ENCODE measurements around the gene POFUT1.

Gene POFUT1

DNA sequence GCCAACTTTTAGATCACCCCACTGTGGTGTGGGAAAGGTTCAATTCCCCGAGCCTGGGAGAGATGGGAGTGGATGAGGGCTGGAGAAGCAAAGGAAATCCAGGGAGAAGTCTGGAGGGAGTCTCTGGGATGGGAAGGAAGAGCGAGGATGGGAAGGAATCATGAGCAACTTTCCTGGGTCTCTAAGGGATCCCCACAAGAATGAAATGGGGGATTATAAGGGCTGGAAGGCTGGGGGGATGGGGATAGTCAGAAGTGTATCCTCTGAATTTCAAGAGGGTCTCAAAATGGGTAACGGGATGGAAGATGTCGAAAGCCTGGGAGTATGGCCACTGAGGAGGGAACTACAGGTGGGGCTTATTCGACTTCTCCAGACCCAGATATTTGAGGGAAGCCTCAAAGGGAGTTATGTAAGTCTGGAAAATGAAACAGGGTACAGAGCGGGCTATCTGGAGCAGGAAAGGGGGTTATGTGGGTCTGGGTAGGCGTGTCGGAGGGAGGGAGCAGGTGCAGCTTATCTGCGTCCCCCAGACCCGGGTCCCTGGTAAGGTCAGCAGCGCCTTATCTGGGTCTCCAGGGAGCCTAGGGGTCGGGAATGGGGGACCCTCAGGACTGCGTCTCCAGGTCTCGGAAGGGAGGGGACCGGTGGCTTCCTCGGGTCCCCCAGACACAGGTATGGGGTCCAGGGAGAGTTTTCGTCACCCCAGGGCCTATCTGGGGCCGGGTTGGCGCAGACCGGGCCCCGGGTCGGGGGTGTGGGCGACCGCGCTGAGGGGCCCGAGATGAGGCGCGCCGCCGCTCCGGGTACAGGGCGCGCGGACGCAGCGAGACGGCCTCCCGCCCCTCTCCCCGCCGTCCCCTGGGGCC lies 687 bp upstream of the POFUT1 start:
- peak in 1 of 51 donors; percentile 34 for DNase-seq

- DNase-seq, result no peak
Measured at GRCh38 chr20:32208499-32209154, 947 bp downstream of the POFUT1 start.

GRCh38 chr20:32209850-32210605 lies 2.3 kb downstream of the POFUT1 start:
- no peak for DNase-seq

GRCh38 chr20:32213870-32214269 lies 6.2 kb downstream of the POFUT1 start:
- DNase-seq, result no peak

DNA sequence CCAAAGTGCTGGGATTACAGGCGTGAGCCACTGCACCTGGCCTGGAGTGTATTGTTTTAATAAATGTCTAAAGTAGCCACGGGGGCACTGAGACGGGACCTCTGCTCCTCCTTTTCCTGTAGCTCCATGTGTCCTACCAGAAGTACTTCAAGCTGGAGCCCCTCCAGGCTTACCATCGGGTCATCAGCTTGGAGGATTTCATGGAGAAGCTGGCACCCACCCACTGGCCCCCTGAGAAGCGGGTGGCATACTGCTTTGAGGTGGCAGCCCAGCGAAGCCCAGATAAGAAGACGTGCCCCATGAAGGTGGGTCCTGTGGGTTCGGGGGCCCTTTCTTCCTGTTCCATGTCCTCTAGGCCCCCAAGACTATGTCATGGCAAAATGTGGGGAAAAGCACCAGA lies 7.5 kb downstream of the POFUT1 start:
- no peak for DNase-seq

DNA sequence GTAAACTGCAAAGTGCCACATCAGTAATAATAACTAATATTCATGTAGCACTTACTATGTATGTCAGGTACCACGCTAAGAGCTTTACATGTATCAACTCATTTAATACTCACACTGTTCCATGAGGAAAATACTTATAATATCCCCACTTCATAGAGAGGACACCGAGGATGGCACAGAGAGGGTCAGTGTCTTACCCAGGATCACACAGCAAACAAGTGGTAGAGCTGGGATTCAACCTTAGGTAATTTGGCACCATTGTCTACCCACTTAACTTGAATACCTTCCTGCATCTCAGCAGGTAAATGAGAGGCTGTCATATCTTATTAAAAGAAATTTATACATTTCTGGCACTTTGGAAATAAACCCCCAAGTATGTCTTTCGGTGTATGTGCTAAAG lies 8.0 kb downstream of the POFUT1 start:
- no peak for DNase-seq

DNA sequence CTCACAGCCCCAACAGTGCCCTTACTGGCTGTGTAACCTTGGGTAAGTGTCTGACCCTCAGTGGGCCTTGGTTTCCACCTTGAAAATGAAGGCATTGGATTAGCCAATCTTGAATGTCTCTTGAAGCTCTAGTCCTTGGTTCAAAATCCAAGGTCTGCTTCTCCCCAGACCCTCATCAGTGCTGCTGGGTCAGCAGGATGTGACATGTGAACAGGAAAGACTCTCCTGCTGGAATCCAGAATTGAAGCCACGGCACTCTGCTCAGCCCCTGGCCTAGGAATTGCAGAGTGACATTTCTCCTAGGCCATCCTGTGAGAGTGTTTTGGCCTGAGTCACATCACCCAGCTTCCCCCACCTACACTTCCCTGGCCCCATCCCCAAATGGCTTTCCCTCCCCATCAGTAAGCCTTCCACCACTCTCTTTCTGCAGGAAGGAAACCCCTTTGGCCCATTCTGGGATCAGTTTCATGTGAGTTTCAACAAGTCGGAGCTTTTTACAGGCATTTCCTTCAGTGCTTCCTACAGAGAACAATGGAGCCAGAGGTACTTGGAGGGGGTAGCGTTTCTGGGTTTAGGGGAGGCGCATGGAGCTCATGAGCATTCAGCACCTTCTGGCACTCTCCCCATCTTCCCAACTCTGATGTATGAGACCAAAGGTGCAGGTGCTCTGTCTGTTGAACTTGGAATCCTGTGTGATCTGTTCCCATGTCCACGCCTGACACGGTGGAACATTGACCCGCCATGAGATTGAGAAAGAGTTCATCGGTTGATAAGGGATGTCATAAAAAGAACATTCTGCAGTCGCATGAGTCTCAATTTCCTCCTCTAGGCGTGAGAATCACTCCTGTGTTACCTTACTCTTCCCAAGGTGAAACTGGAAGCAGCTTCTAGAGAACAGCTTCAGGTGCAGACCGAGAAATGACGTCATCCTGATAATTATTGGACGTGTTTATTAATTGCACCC lies 8.8 kb downstream of the POFUT1 start:
- no peak for DNase-seq

DNA sequence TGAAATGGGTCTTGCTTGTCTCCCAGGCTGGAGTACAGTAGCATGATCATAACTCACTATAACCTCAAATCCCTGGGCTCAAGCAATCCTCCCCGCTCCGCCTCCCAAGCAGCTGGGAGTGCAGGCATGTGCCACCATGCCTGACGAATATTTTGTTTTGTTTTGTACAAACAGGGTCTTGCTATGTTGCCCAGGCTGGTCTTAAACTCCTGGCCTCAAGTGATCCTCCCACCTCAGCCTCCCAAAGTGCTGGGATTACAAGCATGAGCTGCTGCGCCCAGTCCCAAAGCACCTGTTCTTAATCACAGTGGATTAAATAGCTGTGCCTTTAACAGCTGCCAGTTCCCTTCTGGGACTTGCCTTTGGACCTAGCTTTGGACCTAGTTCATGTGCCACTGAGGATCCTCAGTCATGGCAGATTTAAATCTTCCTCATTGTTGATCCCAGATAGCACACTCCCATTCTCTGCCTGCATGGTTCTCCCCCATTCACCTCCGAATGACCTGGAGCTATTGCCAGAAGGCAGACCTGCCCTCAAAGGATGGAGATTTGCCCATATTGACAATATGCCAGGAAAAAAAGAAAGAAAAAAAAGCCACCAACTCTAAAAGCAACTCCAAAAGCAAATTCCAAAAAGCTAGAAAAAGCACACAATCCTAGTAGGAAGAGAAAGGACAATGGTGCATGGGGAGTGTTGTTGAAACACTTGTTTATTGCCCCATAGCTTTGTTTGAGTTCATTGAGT lies 10.6 kb downstream of the POFUT1 start:
- no peak for DNase-seq

DNA sequence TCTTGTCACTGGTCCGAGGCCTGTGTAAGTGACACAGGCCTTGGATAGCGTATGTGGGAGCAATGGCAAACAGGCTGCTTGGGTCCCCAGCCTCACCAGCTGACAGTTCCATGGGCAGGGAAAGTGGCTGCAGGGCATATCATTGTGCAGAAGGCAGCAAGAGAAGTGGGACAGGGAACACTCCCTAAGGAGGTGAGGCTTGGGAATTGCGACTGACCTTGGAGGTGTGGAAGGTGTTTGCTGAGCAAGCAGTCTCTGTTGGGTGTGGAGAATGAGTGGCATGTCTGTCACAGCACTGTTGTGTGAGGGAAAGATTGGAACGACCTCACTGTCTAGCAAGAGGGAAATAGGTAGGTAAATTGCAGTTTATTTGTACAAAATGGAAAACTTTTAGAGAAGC lies 16.8 kb downstream of the POFUT1 start:
- no peak for DNase-seq

DNA sequence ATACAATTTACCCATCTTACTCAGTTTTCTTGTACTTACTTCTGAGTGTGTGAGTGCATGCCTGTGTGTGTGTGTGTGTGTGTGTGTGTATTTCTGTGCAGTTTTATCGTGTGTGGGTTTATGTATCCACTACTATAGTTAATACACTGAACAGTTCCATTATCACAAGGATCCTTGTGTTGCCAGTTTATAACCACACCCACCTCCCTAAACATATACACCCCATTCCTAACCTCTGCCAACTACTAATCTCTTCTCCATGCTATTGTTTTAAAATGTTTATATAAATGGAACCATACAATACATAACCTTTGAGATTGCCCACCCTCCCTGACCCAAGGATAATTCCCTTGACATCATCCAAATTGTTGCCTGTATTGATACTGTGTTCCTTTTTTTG lies 18.7 kb downstream of the POFUT1 start:
- no peak for DNase-seq

GRCh38 chr20:32227306-32227705 lies 19.6 kb downstream of the POFUT1 start:
- no peak for DNase-seq

GRCh38 chr20:32227744-32228688 lies 20.3 kb downstream of the POFUT1 start:
- peak in 4 of 51 donors; percentile 2 to 20 (median 12) for DNase-seq

- DNase-seq, result no peak
Measured at GRCh38 chr20:32229251-32229747, 21.6 kb downstream of the POFUT1 start.

- DNase-seq, result no peak
Measured at GRCh38 chr20:32230707-32231106, 23.0 kb downstream of the POFUT1 start.

DNA sequence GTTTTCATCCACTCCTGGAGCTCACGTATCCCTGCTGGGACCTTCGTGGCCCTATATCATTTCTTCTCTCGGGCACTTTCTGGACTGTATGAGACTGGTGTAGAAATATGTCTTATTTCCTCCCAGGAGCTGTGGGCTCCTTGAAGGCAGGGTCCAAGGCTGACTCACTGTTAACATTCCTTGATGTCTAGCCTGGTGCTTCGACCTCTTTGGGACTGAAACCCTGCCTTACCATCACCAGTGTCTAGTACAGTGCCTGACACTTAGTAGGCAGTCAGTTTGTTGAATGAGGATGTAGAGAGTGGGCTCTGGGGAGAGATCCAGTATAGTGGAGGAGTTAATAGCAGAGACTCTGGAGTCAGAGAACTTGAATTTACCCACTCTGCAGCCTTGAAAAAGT lies 23.6 kb downstream of the POFUT1 start:
- DNase-seq, result no peak

DNA sequence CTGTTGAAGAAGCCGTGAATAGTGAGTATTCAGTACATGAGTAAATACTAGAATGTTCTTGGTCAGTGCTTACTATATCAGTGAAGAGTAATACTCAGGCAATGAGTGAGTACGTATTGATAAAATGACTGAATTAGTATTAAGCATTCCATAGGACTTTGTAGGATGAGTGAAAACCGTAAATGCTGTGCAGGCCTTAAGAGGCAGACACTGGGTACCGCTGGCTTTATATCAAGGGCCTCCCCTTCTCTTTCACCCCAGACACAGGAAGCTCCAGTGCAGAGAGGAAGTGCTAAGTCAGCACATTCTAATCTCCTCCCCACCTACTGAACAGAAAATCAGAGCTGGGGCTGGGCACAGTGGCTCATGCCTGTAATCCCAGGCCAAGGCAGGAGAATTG lies 24.2 kb downstream of the POFUT1 start:
- peak in 2 of 51 donors; percentile 1 to 6 for DNase-seq

- no peak for DNase-seq
Measured at GRCh38 chr20:32232326-32232886, 24.7 kb downstream of the POFUT1 start.

GRCh38 chr20:32233286-32233685 lies 25.6 kb downstream of the POFUT1 start:
- DNase-seq, result no peak
